ENCODE measurements around the gene PCSK6. TPM values are rescaled to one million over a fixed set of nuclear protein-coding genes. Genes with fewer than 3 reads are reported as not detected.
"Not testable (repeated sequence)": the region's sequence is repeated elsewhere in the genome, so short reads cannot be mapped to it uniquely, and the experiment has no call there.

Gene PCSK6
- total RNA-seq, 3 donors from 2014 or later: 7.2 to 19.7 (median 18.0) TPM

GRCh38 chr15:101376615-101377395, 112.7 kb downstream of the PCSK6 start:
- no peaks in the 10 kb centered on the region for H3K36me3 ChIP-seq
- H3K4me1 ChIP-seq: no peaks in the 10 kb centered on the region
- H3K4me3 ChIP-seq: no peak overlapping the region
- H3K27me3 ChIP-seq: no peaks in the 10 kb centered on the region
- DNase-seq (ENCODE audit: low spot score in 2 of 2): no peak
- no peaks in the 10 kb centered on the region for H3K9me3 ChIP-seq
- TF ChIP-seq POLR2AphosphoS5 (IDR thresholded peaks at IDR 0.05) (no peak), POLR2A (IDR thresholded peaks at IDR 0.05) (no peak), CTCF (IDR thresholded peaks at IDR 0.05) (no peak)
- no peak overlapping the region for H3K27ac ChIP-seq
- intact Hi-C loops (cut with DNase I; ENCODE audit: low total_unique reads): no loop called here

- H3K36me3 ChIP-seq; DNase-seq (ENCODE audit: low spot score in 2 of 2); H3K4me3 ChIP-seq; H3K9me3 ChIP-seq; H3K27me3 ChIP-seq; H3K4me1 ChIP-seq; H3K27ac ChIP-seq; intact Hi-C loops (cut with DNase I; ENCODE audit: low total_unique reads): not testable (repeated sequence)
Measured at GRCh38 chr15:101375006-101375405, 114.5 kb downstream of the PCSK6 start.

- no peaks in the 10 kb centered on the region for H3K36me3 ChIP-seq
- H3K9me3 ChIP-seq: no peaks in the 10 kb centered on the region
- no peak overlapping the region for H3K4me3 ChIP-seq
- TF ChIP-seq POLR2AphosphoS5 (IDR thresholded peaks at IDR 0.05): no peak
- TF ChIP-seq CTCF (IDR thresholded peaks at IDR 0.05): no peak
- TF ChIP-seq POLR2A (IDR thresholded peaks at IDR 0.05): no peak
- H3K27ac ChIP-seq: no peak overlapping the region
- H3K27me3 ChIP-seq: no peaks in the 10 kb centered on the region
- no peaks in the 10 kb centered on the region for H3K4me1 ChIP-seq
- DNase-seq (ENCODE audit: low spot score in 2 of 2): no peak
- intact Hi-C loops (cut with DNase I; ENCODE audit: low total_unique reads): no loop called here
Measured at GRCh38 chr15:101374326-101374725, 115.2 kb downstream of the PCSK6 start.

GRCh38 chr15:101373577-101373976, 115.9 kb downstream of the PCSK6 start:
- no peaks in the 10 kb centered on the region for H3K4me1 ChIP-seq
- DNase-seq (ENCODE audit: low spot score in 2 of 2): no peak
- no peak for TF ChIP-seq CTCF (IDR thresholded peaks at IDR 0.05)
- no peak for TF ChIP-seq POLR2A (IDR thresholded peaks at IDR 0.05)
- no peak for TF ChIP-seq POLR2AphosphoS5 (IDR thresholded peaks at IDR 0.05)
- no peaks in the 10 kb centered on the region for H3K36me3 ChIP-seq
- no peaks in the 10 kb centered on the region for H3K9me3 ChIP-seq
- intact Hi-C loops (cut with DNase I; ENCODE audit: low total_unique reads): no loop called here
- H3K27me3 ChIP-seq: no peaks in the 10 kb centered on the region
- no peak overlapping the region for H3K4me3 ChIP-seq
- H3K27ac ChIP-seq: no peak overlapping the region

GRCh38 chr15:101372960-101373525, 116.5 kb downstream of the PCSK6 start:
- Histone ChIP-seq H3K27ac (no peak overlapping the region), H3K27me3 (no peaks in the 10 kb centered on the region), H3K9me3 (no peaks in the 10 kb centered on the region), H3K36me3 (no peaks in the 10 kb centered on the region), H3K4me3 (no peak overlapping the region), H3K4me1 (no peaks in the 10 kb centered on the region)
- DNase-seq (ENCODE audit: low spot score in 2 of 2): no peak
- intact Hi-C loops (cut with DNase I; ENCODE audit: low total_unique reads): no loop called here
- TF ChIP-seq POLR2AphosphoS5 (IDR thresholded peaks at IDR 0.05) (no peak), POLR2A (IDR thresholded peaks at IDR 0.05) (no peak), CTCF (IDR thresholded peaks at IDR 0.05) (no peak)
